Fibroblast of the aortic adventitia (primary cell): ENCODE results near the gene ANXA5. TPM values are rescaled to one million over a fixed set of nuclear protein-coding genes. Genes with fewer than 3 reads are reported as not detected.
"Not testable (repeated sequence)": the region's sequence is repeated elsewhere in the genome, so short reads cannot be mapped to it uniquely, and the experiment has no call there.

Experiments
- DNase-seq: peaks from one replicate; pipeline ENCODE4 v3.0.0-alpha.2; 2010; ENCODE audit warnings: low read depth
- H3K4me3 ChIP-seq: 2 replicates; pipeline ENCODE4 v1.5.1; 2011; ENCODE audit warnings: low read depth, mild to moderate bottlenecking, control low read depth, low read length, moderate library complexity
- total RNA-seq: library from RNA; depleted of rRNA; stranded (reverse); fragments of >200 nt; gene quantifications from 2 replicates; pipeline ENCODE4 v1.2.3, GENCODE V29; 2012; ENCODE audit warnings: low replicate concordance
- TF ChIP-seq, protein P1 (sequence below): IDR thresholded peaks from 2 replicates; pipeline ENCODE4 v1.5.1; 2011; ENCODE audit warnings: mild to moderate bottlenecking, low read length, control low read depth, inconsistent platforms; ENCODE audit not compliant: insufficient read depth

The ANXA5 gene
- total RNA-seq, 1 donor = 1,355 TPM

DNA sequence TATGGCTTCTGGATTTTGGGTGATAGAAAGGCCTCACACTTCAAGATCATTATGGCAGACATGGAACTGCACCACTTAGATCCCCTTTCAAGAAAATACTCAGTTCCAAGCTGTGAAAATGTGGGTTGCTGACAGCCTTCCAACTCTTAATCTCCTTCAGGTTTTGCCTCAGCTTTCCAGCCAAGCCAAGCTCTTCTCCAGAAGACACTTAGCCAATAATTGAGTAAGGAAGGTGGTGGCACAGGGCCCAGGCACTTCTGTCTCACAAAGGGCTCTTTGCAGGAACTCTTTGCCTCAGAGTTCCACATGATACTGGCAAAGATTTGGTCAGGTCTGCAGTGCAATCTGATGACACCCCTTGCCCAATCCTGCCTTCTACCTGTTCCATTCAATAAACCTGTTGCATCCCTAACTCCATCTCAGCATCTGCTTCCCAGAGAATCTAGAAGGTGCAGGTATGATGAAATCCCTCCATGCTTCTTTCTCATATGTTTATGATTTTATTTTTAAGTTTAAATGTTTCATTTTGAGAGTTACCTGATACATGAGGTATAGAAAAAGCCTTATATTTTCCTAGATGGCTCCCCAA lies 30.6 kb downstream of the ANXA5 start:
- H3K4me3 ChIP-seq = no peak overlapping the region
- TF ChIP-seq, protein P1, sequence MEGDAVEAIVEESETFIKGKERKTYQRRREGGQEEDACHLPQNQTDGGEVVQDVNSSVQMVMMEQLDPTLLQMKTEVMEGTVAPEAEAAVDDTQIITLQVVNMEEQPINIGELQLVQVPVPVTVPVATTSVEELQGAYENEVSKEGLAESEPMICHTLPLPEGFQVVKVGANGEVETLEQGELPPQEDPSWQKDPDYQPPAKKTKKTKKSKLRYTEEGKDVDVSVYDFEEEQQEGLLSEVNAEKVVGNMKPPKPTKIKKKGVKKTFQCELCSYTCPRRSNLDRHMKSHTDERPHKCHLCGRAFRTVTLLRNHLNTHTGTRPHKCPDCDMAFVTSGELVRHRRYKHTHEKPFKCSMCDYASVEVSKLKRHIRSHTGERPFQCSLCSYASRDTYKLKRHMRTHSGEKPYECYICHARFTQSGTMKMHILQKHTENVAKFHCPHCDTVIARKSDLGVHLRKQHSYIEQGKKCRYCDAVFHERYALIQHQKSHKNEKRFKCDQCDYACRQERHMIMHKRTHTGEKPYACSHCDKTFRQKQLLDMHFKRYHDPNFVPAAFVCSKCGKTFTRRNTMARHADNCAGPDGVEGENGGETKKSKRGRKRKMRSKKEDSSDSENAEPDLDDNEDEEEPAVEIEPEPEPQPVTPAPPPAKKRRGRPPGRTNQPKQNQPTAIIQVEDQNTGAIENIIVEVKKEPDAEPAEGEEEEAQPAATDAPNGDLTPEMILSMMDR = no peak
- DNase-seq = peak; percentile 63

DNA sequence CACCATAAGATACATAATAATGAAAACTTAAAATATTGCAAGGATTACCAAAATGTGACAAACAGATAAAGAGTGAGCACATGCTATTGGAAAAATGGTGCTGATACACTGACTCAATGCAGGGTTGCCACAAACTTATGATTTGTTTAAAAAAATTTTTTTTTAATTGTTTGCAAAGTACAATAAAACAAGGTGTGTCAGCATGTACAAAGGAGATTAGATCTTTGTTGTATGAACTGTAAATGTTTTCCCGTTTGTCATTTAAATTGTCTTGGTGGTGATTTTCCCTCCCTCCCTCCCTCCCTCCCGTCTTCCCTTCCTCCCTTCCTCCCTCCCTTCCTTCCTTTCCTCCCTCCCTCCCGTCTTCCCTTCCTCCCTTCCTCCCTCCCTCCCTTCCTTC lies 31.4 kb downstream of the ANXA5 start:
- H3K4me3 ChIP-seq = no peak overlapping the region
- DNase-seq = no peak
- TF ChIP-seq, protein P1 = no peak

DNA sequence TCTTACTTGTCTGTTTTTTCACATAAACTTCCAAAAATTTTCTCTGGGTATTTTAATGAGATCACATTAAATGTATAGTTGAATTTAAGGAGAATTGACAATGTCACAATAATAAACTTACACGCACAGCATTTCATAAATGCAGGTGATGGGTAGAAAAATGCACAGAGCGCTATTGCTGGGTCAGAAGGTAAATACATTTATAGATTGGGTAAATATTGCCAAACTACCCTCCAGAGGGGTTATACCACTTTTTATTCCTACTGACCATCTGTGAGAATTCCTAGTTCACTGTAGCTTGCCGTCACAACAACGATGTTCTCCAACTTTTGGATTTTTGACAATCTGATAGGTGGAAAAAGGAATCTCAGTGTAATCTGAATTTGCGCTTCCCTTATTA lies 34.6 kb downstream of the ANXA5 start:
- TF ChIP-seq, protein P1 = no peak
- DNase-seq = no peak
- no peak overlapping the region for H3K4me3 ChIP-seq

DNA sequence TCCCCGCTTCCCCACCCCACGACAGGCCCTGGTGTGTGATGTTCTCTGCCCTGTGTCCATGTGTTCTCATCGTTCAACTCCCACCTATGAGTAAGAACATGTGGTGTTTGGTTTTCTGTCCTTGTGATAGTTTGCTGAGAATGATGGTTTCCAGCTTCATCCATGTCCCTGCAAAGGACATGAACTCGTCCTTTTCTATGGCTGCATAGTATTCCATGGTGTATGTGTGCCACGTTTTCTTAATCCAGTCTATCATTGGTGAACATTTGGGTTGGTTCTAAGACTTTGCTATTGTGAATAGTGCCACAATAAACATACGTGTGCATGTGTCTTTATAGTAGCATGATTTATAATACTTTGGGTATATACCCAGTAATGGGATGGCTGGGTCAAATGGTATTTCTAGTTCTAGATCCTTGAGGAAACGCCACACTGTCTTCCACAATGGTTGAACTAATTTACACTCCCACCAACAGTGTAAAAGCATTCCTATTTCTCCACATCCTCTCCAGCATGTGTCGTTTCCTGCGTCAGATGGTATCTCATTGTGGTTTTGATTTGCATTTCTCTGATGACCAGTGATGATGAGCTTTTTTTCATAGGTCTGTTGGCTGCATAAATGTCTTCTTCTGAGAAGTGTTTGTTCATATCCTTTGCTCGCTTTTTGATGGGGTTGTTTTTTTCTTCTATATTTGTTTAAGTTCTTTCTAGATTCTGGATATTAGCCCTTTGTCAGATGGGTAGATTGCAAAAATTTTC lies 36.4 kb downstream of the ANXA5 start:
- not testable (repeated sequence) for DNase-seq, H3K4me3 ChIP-seq

DNA sequence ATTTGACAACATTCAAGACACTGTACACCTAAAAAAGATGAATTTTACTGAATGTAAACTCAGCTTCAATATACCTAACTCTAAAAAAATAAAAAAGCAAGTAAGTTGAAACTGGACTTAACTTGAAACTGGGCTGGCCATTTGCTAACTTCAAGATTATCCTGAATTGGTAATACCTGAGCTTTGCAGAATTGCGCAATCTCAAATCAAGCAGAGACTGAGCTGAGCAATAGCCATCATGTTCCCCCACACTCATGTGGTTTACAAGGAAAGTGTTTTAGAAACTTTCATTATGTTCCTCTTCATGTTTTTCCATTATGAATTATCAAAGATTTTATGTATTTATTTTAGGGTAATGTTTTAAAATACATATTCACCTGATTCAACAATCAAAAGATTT lies 38.7 kb downstream of the ANXA5 start:
- no peak for DNase-seq
- H3K4me3 ChIP-seq = no peak overlapping the region
- TF ChIP-seq, protein P1 = no peak

DNA sequence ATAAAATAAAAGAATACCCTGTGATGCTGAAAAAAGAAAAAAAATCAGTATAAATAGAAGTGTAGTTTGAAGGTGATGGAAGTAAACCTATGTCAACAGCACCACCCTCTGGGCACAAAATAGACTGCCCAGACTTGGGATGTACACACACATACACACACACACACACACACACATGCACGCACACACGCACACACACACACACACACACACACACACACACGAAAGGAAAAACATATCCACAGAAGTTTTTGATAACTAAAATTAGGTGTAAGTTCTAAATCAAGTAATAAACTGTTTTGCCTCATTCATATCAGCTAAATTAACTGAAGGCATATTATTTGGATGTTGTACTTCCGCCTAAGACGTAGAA lies 40.5 kb downstream of the ANXA5 start:
- TF ChIP-seq, protein P1 = peak; percentile 57
- peak; percentile 88 for DNase-seq
- no peak overlapping the region for H3K4me3 ChIP-seq

DNA sequence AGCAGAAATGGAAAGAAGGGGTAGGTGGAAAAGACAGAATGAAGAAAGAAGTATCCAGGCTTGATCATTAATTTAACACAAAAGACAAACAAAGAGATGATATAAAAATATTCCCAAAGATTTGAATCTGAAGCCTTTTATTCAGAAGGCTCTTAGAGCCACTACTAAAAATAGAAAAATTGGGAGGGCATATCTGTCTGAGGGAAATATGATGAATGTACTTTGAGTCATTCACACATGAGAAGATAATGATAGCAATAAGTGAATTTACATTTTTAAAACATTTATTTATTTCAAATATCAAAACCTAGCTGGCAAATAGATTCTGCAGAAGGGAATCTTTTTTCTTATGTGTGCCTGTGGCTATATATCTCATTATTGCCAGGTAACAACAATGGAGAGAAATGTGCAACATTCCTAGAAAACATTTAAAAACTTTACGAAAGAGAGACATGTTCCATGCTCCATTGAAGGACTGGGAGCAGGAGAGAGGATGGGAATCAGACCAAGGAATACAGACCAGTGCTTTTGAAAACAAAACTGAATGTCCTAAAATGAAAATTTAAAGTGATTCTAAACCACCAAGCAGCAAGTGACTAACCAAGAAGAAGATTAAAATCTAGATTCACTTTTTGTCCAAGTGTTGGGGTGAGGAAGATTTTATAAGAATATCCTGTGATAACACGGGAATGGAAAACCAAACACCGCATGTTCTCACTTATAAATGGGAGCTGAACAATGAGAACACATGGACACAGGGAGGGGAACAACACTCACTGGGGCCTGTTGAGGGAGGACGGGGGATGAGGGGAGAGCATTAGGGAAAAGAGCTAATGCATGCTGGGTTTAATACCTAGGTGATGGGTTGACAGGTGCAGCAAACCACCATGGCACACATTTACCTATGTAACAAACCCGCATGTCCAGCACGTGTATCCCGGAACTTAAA lies 41.2 kb downstream of the ANXA5 start:
- TF ChIP-seq, protein P1 = no peak
- DNase-seq = peak; percentile 52
- H3K4me3 ChIP-seq = no peak overlapping the region
